Fibroblast of the aortic adventitia (primary cell): Measurements from ENCODE around the gene RNF144A. TPM values are rescaled to one million over a fixed set of nuclear protein-coding genes. Genes with fewer than 3 reads are reported as not detected.
A peak's percentile ranks its signal among the peaks of the same experiment; 100 is the strongest.

Experiments used
- DNase-seq: peaks from one replicate; pipeline ENCODE4 v3.0.0-alpha.2; 2010; ENCODE audit warnings: low read depth
- H3K4me3 ChIP-seq: 2 replicates; pipeline ENCODE4 v1.5.1; 2011; ENCODE audit warnings: low read depth, mild to moderate bottlenecking, control low read depth, low read length, moderate library complexity
- CTCF ChIP-seq: IDR thresholded peaks from 2 replicates; pipeline ENCODE4 v1.5.1; 2011; ENCODE audit warnings: mild to moderate bottlenecking, low read length, control low read depth, inconsistent platforms; ENCODE audit not compliant: insufficient read depth
- total RNA-seq: library from RNA; depleted of rRNA; stranded (reverse); fragments of >200 nt; gene quantifications from 2 replicates; pipeline ENCODE4 v1.2.3, GENCODE V29; 2012; ENCODE audit warnings: low replicate concordance

The RNF144A gene
- total RNA-seq, 1 donor: 10.8 TPM

GRCh38 chr2:7033136-7033960 lies 116.1 kb downstream of the RNF144A start:
- no peak for TF ChIP-seq CTCF

GRCh38 chr2:7034303-7034702 lies 117.1 kb downstream of the RNF144A start:
- TF ChIP-seq CTCF: no peak
- DNase-seq: peak; percentile 8
- H3K4me3 ChIP-seq: no peak overlapping the region

More at GRCh38 chr2:7033136-7033960, 116.1 kb downstream of the RNF144A start:
- no peak overlapping the region for H3K4me3 ChIP-seq
- no peak for DNase-seq

GRCh38 chr2:7035884-7036283 lies 118.7 kb downstream of the RNF144A start:
- no peak overlapping the region for H3K4me3 ChIP-seq
- TF ChIP-seq CTCF: no peak
- DNase-seq: no peak

GRCh38 chr2:7037340-7038333 lies 120.4 kb downstream of the RNF144A start:
- H3K4me3 ChIP-seq: no peak overlapping the region
- peak; percentile 80 for TF ChIP-seq CTCF
- DNase-seq: peak; percentile 69

GRCh38 chr2:7040547-7040946 lies 123.3 kb downstream of the RNF144A start:
- H3K4me3 ChIP-seq: no peak overlapping the region
- DNase-seq: no peak
- no peak for TF ChIP-seq CTCF

GRCh38 chr2:7041421-7041820 lies 124.2 kb downstream of the RNF144A start:
- TF ChIP-seq CTCF: no peak
- DNase-seq: no peak
- no peak overlapping the region for H3K4me3 ChIP-seq
